HEK293 (cell line): ENCODE data around the gene MMP27.

ENCODE experiments used
- CTCF ChIA-PET: fragments of 350-600 bp; formaldehyde crosslinking; extraction: SDS; loops from one replicate; lab custom pipeline; 2021; ENCODE audit warnings: antibody characterized with exemption; lab: Yijun Ruan, JAX
- POLR2A ChIA-PET: fragments of 300-600 bp; formaldehyde crosslinking; extraction: SDS; loops from one replicate; lab custom pipeline; 2020; ENCODE audit warnings: antibody characterized with exemption, inconsistent platforms; lab: Yijun Ruan, JAX
- H3K27ac ChIP-seq: fragments of 200-500 bp; sonication (Bioruptor generic); 2 replicates; pipeline ENCODE4 v1.5.1; 2014; ENCODE audit warnings: low read depth, low read length, control low read depth, inconsistent platforms; ENCODE audit errors: extremely low read depth
- H3K36me3 ChIP-seq, 2 experiments: fragments of 200-500 bp in 1 of 2; sonication (Bioruptor generic) in 1 of 2; 1 replicate in 1 of 2; 2 replicates in 1 of 2; pipeline ENCODE4 v1.5.1; 2014 to 2017; ENCODE audit warnings: inconsistent platforms in 2 of 2, low read length in 2 of 2; ENCODE audit not compliant: control insufficient read depth in 2 of 2, insufficient read depth in 1 of 2
- H3K4me1 ChIP-seq: fragments of 200-500 bp; sonication (Bioruptor generic); 2 replicates; pipeline ENCODE4 v1.5.1; 2014; ENCODE audit warnings: mild to moderate bottlenecking, low read length, inconsistent platforms; ENCODE audit not compliant: control insufficient read depth, insufficient read depth
- H3K4me3 ChIP-seq: 2 replicates; pipeline ENCODE4 v1.5.1; 2011; ENCODE audit warnings: low read depth, mild to moderate bottlenecking, control low read depth, low read length, moderate library complexity
- H3K9me3 ChIP-seq: fragments of 200-500 bp; sonication (Bioruptor generic); 2 replicates; pipeline ENCODE4 v1.5.1; 2014; ENCODE audit warnings: low read depth, low read length, inconsistent platforms; ENCODE audit not compliant: control insufficient read depth, insufficient read depth
- EGR2 ChIP-seq: fragments of 450-650 bp; formaldehyde crosslinking; IDR thresholded peaks from 2 replicates; pipeline ENCODE4 v1.5.1; 2016; ENCODE audit warnings: low read depth, missing biosample characterization, missing genetic modification characterization
- HOXC10 ChIP-seq: sonication (generic); formaldehyde crosslinking; IDR thresholded peaks from 2 replicates; pipeline ENCODE4 v1.8.1; 2023; ENCODE audit warnings: mild to moderate bottlenecking, missing genetic modification reagents
- KLF9 ChIP-seq: fragments of 450-650 bp; formaldehyde crosslinking; IDR thresholded peaks from 2 replicates; pipeline ENCODE4 v1.5.1; 2016; ENCODE audit warnings: missing biosample characterization, missing genetic modification characterization, low read depth
- ZBTB48 ChIP-seq: fragments of 450-650 bp; formaldehyde crosslinking; IDR thresholded peaks from 2 replicates; pipeline ENCODE4 v1.5.1; 2016; ENCODE audit warnings: missing biosample characterization, missing genetic modification characterization
- ZNF2 ChIP-seq: fragments of 450-650 bp; formaldehyde crosslinking; IDR thresholded peaks from 2 replicates; pipeline ENCODE4 v1.5.1; 2016; ENCODE audit warnings: missing biosample characterization, missing genetic modification characterization
- ZNF341 ChIP-seq: fragments of 450-650 bp; formaldehyde crosslinking; IDR thresholded peaks from 2 replicates; pipeline ENCODE4; 2016; ENCODE audit warnings: low read depth, missing biosample characterization, missing genetic modification characterization
- ZNF555 ChIP-seq: fragments of 450-650 bp; formaldehyde crosslinking; conservative IDR thresholded peaks from 2 replicates; pipeline ENCODE4 v1.5.1; 2017; ENCODE audit warnings: missing biosample characterization, mild to moderate bottlenecking, missing genetic modification characterization, inconsistent platforms
- ZNF571 ChIP-seq: fragments of 450-650 bp; formaldehyde crosslinking; IDR thresholded peaks from 2 replicates; pipeline ENCODE4 v1.5.0; 2017; ENCODE audit warnings: missing biosample characterization, missing genetic modification characterization
- ZNF610 ChIP-seq: fragments of 450-650 bp; formaldehyde crosslinking; IDR thresholded peaks from 2 replicates; pipeline ENCODE4 v1.5.1; 2016; ENCODE audit warnings: missing biosample characterization, missing genetic modification characterization, borderline replicate concordance
- TF ChIP-seq, protein P1 (sequence below): fragments of 450-650 bp; formaldehyde crosslinking; IDR thresholded peaks from 2 replicates; pipeline ENCODE4 v1.5.1; 2016; ENCODE audit warnings: missing biosample characterization, missing genetic modification characterization
- TF ChIP-seq, protein P2 (sequence below): fragments of 450-650 bp; formaldehyde crosslinking; IDR thresholded peaks from 2 replicates; pipeline ENCODE4 v1.5.1; 2017; ENCODE audit warnings: missing biosample characterization, missing genetic modification characterization
- TF ChIP-seq, protein P3 (sequence below): fragments of 450-650 bp; formaldehyde crosslinking; IDR thresholded peaks from 2 replicates; pipeline ENCODE4 v1.5.1; 2016; ENCODE audit warnings: missing biosample characterization, missing genetic modification characterization
- TF ChIP-seq, protein P4 (sequence below): fragments of 450-650 bp; formaldehyde crosslinking; IDR thresholded peaks from 2 replicates; pipeline ENCODE4; 2016; ENCODE audit warnings: missing biosample characterization, missing genetic modification characterization
- TF ChIP-seq, protein P5 (sequence below): fragments of 450-650 bp; formaldehyde crosslinking; conservative IDR thresholded peaks from 2 replicates; pipeline ENCODE4 v1.5.1; 2016; ENCODE audit warnings: low read depth, missing biosample characterization, missing genetic modification characterization
- TF ChIP-seq, protein P6 (sequence below): fragments of 450-650 bp; formaldehyde crosslinking; IDR thresholded peaks from 2 replicates; pipeline ENCODE4 v1.5.1; 2016; ENCODE audit warnings: missing biosample characterization, missing genetic modification characterization, borderline replicate concordance
- TF ChIP-seq, protein P7 (sequence below): fragments of 450-650 bp; formaldehyde crosslinking; IDR thresholded peaks from 2 replicates; pipeline ENCODE4 v1.5.1; 2016; ENCODE audit warnings: missing biosample characterization, missing genetic modification characterization

Gene MMP27

DNA sequence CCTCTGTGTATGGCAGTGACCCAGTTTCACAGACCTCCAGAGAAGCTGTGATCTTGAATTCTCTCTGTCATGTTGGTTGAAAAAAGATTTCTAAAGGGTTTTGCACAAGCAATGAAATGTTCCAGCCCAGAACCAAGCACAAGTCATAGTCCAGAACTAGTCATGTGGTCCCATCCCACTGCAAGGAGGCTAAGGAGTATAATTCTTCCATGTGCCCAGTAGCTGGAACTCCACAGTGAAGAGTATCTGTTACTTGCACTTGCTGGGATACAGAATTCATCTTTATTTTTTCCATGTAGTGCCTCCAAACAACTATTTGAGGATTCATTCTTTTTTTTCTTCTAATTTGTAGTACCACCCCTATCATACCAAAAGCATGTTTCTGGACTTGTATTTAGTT is 29.1 kb upstream of the MMP27 start:
- ChIA-PET POLR2A (no interaction called here), CTCF (interaction anchor here (0.6 to 3.9 kb wide), 14 partner anchors 13 to 496 kb away, joined by 3 to 38 read pairs (median 3); partner anchors contain the start of gene MMP10)
- no peak overlapping the region for H3K27ac ChIP-seq
- H3K36me3 ChIP-seq: no peaks in the 10 kb centered on the region
- H3K4me1 ChIP-seq: no peaks in the 10 kb centered on the region
- H3K9me3 ChIP-seq: no peaks in the 10 kb centered on the region
- TF ChIP-seq ZNF341 (no peak), KLF9 (tag by site-specific recombination) (no peak), HOXC10 (CRISPR knock-in tag) (no peak), ZNF2 (tag by site-specific recombination) (no peak), ZNF555 (no peak), ZBTB48 (tag by site-specific recombination) (no peak), ZNF571 (tag by site-specific recombination) (no peak), EGR2 (tag by site-specific recombination) (no peak), ZNF610 (no peak)
- TF ChIP-seq, protein P1, sequence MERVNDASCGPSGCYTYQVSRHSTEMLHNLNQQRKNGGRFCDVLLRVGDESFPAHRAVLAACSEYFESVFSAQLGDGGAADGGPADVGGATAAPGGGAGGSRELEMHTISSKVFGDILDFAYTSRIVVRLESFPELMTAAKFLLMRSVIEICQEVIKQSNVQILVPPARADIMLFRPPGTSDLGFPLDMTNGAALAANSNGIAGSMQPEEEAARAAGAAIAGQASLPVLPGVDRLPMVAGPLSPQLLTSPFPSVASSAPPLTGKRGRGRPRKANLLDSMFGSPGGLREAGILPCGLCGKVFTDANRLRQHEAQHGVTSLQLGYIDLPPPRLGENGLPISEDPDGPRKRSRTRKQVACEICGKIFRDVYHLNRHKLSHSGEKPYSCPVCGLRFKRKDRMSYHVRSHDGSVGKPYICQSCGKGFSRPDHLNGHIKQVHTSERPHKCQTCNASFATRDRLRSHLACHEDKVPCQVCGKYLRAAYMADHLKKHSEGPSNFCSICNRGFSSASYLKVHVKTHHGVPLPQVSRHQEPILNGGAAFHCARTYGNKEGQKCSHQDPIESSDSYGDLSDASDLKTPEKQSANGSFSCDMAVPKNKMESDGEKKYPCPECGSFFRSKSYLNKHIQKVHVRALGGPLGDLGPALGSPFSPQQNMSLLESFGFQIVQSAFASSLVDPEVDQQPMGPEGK: no peak
- TF ChIP-seq, protein P2, sequence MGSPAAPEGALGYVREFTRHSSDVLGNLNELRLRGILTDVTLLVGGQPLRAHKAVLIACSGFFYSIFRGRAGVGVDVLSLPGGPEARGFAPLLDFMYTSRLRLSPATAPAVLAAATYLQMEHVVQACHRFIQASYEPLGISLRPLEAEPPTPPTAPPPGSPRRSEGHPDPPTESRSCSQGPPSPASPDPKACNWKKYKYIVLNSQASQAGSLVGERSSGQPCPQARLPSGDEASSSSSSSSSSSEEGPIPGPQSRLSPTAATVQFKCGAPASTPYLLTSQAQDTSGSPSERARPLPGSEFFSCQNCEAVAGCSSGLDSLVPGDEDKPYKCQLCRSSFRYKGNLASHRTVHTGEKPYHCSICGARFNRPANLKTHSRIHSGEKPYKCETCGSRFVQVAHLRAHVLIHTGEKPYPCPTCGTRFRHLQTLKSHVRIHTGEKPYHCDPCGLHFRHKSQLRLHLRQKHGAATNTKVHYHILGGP: no peak
- TF ChIP-seq, protein P3, sequence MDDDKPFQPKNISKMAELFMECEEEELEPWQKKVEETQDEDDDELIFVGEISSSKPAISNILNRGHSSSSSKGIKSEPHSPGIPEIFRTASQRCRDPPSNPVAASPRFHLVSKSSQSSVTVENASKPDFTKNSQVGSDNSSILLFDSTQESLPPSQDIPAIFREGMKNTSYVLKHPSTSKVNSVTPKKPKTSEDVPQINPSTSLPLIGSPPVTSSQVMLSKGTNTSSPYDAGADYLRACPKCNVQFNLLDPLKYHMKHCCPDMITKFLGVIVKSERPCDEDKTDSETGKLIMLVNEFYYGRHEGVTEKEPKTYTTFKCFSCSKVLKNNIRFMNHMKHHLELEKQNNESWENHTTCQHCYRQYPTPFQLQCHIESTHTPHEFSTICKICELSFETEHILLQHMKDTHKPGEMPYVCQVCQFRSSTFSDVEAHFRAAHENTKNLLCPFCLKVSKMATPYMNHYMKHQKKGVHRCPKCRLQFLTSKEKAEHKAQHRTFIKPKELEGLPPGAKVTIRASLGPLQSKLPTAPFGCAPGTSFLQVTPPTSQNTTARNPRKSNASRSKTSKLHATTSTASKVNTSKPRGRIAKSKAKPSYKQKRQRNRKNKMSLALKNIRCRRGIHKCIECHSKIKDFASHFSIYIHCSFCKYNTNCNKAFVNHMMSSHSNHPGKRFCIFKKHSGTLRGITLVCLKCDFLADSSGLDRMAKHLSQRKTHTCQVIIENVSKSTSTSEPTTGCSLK: no peak
- TF ChIP-seq, protein P4, sequence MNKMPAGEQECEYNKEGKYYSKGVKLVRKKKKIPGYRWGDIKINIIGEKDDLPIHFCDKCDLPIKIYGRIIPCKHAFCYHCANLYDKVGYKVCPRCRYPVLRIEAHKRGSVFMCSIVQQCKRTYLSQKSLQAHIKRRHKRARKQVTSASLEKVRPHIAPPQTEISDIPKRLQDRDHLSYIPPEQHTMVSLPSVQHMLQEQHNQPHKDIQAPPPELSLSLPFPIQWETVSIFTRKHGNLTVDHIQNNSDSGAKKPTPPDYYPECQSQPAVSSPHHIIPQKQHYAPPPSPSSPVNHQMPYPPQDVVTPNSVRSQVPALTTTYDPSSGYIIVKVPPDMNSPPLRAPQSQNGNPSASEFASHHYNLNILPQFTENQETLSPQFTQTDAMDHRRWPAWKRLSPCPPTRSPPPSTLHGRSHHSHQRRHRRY: no peak
- TF ChIP-seq, protein P5, sequence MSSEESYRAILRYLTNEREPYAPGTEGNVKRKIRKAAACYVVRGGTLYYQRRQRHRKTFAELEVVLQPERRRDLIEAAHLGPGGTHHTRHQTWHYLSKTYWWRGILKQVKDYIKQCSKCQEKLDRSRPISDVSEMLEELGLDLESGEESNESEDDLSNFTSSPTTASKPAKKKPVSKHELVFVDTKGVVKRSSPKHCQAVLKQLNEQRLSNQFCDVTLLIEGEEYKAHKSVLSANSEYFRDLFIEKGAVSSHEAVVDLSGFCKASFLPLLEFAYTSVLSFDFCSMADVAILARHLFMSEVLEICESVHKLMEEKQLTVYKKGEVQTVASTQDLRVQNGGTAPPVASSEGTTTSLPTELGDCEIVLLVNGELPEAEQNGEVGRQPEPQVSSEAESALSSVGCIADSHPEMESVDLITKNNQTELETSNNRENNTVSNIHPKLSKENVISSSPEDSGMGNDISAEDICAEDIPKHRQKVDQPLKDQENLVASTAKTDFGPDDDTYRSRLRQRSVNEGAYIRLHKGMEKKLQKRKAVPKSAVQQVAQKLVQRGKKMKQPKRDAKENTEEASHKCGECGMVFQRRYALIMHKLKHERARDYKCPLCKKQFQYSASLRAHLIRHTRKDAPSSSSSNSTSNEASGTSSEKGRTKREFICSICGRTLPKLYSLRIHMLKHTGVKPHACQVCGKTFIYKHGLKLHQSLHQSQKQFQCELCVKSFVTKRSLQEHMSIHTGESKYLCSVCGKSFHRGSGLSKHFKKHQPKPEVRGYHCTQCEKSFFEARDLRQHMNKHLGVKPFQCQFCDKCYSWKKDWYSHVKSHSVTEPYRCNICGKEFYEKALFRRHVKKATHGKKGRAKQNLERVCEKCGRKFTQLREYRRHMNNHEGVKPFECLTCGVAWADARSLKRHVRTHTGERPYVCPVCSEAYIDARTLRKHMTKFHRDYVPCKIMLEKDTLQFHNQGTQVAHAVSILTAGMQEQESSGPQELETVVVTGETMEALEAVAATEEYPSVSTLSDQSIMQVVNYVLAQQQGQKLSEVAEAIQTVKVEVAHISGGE (tag by site-specific recombination): no peak
- TF ChIP-seq, protein P6, sequence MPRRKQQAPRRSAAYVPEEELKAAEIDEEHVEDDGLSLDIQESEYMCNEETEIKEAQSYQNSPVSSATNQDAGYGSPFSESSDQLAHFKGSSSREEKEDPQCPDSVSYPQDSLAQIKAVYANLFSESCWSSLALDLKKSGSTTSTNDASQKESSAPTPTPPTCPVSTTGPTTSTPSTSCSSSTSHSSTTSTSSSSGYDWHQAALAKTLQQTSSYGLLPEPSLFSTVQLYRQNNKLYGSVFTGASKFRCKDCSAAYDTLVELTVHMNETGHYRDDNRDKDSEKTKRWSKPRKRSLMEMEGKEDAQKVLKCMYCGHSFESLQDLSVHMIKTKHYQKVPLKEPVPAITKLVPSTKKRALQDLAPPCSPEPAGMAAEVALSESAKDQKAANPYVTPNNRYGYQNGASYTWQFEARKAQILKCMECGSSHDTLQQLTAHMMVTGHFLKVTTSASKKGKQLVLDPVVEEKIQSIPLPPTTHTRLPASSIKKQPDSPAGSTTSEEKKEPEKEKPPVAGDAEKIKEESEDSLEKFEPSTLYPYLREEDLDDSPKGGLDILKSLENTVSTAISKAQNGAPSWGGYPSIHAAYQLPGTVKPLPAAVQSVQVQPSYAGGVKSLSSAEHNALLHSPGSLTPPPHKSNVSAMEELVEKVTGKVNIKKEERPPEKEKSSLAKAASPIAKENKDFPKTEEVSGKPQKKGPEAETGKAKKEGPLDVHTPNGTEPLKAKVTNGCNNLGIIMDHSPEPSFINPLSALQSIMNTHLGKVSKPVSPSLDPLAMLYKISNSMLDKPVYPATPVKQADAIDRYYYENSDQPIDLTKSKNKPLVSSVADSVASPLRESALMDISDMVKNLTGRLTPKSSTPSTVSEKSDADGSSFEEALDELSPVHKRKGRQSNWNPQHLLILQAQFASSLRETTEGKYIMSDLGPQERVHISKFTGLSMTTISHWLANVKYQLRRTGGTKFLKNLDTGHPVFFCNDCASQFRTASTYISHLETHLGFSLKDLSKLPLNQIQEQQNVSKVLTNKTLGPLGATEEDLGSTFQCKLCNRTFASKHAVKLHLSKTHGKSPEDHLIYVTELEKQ (tag by site-specific recombination): no peak
- TF ChIP-seq, protein P7, sequence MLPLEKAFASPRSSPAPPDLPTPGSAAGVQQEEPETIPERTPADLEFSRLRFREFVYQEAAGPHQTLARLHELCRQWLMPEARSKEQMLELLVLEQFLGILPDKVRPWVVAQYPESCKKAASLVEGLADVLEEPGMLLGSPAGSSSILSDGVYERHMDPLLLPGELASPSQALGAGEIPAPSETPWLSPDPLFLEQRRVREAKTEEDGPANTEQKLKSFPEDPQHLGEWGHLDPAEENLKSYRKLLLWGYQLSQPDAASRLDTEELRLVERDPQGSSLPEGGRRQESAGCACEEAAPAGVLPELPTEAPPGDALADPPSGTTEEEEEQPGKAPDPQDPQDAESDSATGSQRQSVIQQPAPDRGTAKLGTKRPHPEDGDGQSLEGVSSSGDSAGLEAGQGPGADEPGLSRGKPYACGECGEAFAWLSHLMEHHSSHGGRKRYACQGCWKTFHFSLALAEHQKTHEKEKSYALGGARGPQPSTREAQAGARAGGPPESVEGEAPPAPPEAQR: no peak
- H3K4me3 ChIP-seq: no peak overlapping the region
